Left kidney (tissue), 8 donors: ENCODE data around the gene RBPJL. TPM values are rescaled to one million over a fixed set of nuclear protein-coding genes. Genes with fewer than 3 reads are reported as not detected.
A peak's percentile ranks its signal among the peaks of the same experiment; 100 is the strongest.

Source experiments
- DNase-seq: peaks from one replicate; pipeline ENCODE4 v3.0.0-alpha.2; 2013
- long read RNA-seq, 8 donors: transcript quantifications; one replicate each; lab custom pipeline, GENCODE V29; 2026
- polyA plus RNA-seq: library from polyadenylated mRNA; unstranded; fragments of 120-200 nt; gene quantifications from one replicate; pipeline ENCODE4 v1.2.1, GENCODE V29; 2013; ENCODE audit not compliant: insufficient read length

RBPJL gene
- polyA plus RNA-seq, result not detected
- long read RNA-seq, donor 1, result 0 reads
- long read RNA-seq, donor 2, result 0 reads
- long read RNA-seq, donor 3, result 0 reads
- long read RNA-seq, donor 4, result 0 reads
- long read RNA-seq, donor 5, result 0 reads
- long read RNA-seq, donor 6, result 0 reads
- long read RNA-seq, donor 7, result 0 reads
- long read RNA-seq, donor 8, result 0 reads

- no peak for DNase-seq
Observed at GRCh38 chr20:45306431-45306982, at the start of gene RBPJL. RBPJL (plus strand) TSS chr20:45306840; CDS start chr20:45306923, 83 bp downstream.

GRCh38 chr20:45257161-45257560, 49.5 kb upstream of the RBPJL start:
- no peak for DNase-seq

- no peak for DNase-seq
Observed at GRCh38 chr20:45257711-45258110, 48.9 kb upstream of the RBPJL start.

GRCh38 chr20:45258259-45258658, 48.4 kb upstream of the RBPJL start:
- DNase-seq, result no peak

GRCh38 chr20:45258664-45259063, 48.0 kb upstream of the RBPJL start:
- no peak for DNase-seq

GRCh38 chr20:45263556-45264266, 42.9 kb upstream of the RBPJL start:
- no peak for DNase-seq

- no peak for DNase-seq
Observed at GRCh38 chr20:45266977-45267376, 39.7 kb upstream of the RBPJL start.

- no peak for DNase-seq
Observed at GRCh38 chr20:45268531-45268930, 38.1 kb upstream of the RBPJL start.

- no peak for DNase-seq
Observed at GRCh38 chr20:45269056-45269455, 37.6 kb upstream of the RBPJL start.

GRCh38 chr20:45269754-45270270, 36.8 kb upstream of the RBPJL start:
- no peak for DNase-seq

- no peak for DNase-seq
Observed at GRCh38 chr20:45275338-45275737, 31.3 kb upstream of the RBPJL start.

- DNase-seq, result no peak
Observed at GRCh38 chr20:45279992-45280391, 26.6 kb upstream of the RBPJL start.

GRCh38 chr20:45282700-45283550, 23.7 kb upstream of the RBPJL start:
- no peak for DNase-seq

GRCh38 chr20:45283551-45284057, 23.0 kb upstream of the RBPJL start:
- DNase-seq, result no peak

GRCh38 chr20:45288376-45288775, 18.3 kb upstream of the RBPJL start:
- DNase-seq, result no peak

GRCh38 chr20:45288860-45289259, 17.8 kb upstream of the RBPJL start:
- DNase-seq, result no peak

GRCh38 chr20:45289942-45290676, 16.5 kb upstream of the RBPJL start:
- no peak for DNase-seq

GRCh38 chr20:45290677-45291355, 15.8 kb upstream of the RBPJL start:
- DNase-seq, result peak; percentile 82

- no peak for DNase-seq
Observed at GRCh38 chr20:45291526-45291925, 15.1 kb upstream of the RBPJL start.

- no peak for DNase-seq
Observed at GRCh38 chr20:45292343-45292742, 14.3 kb upstream of the RBPJL start.
